ENCODE data around the gene CMPK2. TPM values are rescaled to one million over a fixed set of nuclear protein-coding genes. Genes with fewer than 3 reads are reported as not detected.
A peak's percentile ranks its signal among the peaks of the same experiment; 100 is the strongest.

CMPK2 gene
- total and polyA plus RNA-seq, 4 donors = 2.9 to 41.7 (median 4.2) TPM

DNA sequence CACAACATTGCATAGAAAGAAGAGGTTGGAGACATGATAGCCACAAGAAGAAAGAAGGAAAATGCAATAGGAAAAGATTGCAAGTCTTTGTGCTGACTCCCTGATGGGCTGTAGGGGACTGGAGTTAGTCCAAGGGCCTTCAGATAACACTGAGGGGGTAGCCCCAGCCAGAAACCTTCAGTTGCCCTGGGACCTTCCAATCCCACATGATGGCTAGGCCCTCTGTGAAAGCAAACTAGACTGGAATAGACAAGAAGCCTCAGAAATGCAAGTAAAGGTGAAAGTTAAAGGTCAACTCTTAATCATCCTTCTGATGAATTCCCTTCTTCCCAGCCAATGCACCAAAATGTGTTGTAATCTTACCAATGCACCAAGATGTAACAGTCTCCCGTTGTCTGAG, 19.2 kb downstream of the CMPK2 start:
- TF ChIP-seq JUND (IDR thresholded peaks at IDR 0.05) (no peak), SP1 (IDR thresholded peaks at IDR 0.05) (no peak), FOXA1 (IDR thresholded peaks at IDR 0.05) (no peak), NR2F2 (IDR thresholded peaks at IDR 0.05) (no peak), TAF1 (conservative IDR thresholded peaks at IDR 0.05) (no peak), GABPA (IDR thresholded peaks at IDR 0.05 in 1 of 2, conservative IDR thresholded peaks at IDR 0.05 in 1 of 2) (no peak), RAD21 (IDR thresholded peaks at IDR 0.05) (no peak), HNF4A (conservative IDR thresholded peaks at IDR 0.05) (no peak), YY1 (IDR thresholded peaks at IDR 0.05) (no peak), FOXA2 (IDR thresholded peaks at IDR 0.05) (no peak), RXRA (IDR thresholded peaks at IDR 0.05) (no peak), HNF4G (IDR thresholded peaks at IDR 0.05) (no peak), EGR1 (IDR thresholded peaks at IDR 0.05; ENCODE audit: low read depth in 2 of 2) (no peak)
- TF ChIP-seq, protein P1, sequence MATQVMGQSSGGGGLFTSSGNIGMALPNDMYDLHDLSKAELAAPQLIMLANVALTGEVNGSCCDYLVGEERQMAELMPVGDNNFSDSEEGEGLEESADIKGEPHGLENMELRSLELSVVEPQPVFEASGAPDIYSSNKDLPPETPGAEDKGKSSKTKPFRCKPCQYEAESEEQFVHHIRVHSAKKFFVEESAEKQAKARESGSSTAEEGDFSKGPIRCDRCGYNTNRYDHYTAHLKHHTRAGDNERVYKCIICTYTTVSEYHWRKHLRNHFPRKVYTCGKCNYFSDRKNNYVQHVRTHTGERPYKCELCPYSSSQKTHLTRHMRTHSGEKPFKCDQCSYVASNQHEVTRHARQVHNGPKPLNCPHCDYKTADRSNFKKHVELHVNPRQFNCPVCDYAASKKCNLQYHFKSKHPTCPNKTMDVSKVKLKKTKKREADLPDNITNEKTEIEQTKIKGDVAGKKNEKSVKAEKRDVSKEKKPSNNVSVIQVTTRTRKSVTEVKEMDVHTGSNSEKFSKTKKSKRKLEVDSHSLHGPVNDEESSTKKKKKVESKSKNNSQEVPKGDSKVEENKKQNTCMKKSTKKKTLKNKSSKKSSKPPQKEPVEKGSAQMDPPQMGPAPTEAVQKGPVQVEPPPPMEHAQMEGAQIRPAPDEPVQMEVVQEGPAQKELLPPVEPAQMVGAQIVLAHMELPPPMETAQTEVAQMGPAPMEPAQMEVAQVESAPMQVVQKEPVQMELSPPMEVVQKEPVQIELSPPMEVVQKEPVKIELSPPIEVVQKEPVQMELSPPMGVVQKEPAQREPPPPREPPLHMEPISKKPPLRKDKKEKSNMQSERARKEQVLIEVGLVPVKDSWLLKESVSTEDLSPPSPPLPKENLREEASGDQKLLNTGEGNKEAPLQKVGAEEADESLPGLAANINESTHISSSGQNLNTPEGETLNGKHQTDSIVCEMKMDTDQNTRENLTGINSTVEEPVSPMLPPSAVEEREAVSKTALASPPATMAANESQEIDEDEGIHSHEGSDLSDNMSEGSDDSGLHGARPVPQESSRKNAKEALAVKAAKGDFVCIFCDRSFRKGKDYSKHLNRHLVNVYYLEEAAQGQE (IDR thresholded peaks at IDR 0.05) = no peak
- TF ChIP-seq, protein P2, sequence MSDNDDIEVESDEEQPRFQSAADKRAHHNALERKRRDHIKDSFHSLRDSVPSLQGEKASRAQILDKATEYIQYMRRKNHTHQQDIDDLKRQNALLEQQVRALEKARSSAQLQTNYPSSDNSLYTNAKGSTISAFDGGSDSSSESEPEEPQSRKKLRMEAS (IDR thresholded peaks at IDR 0.05) = no peak
- TF ChIP-seq, protein P3, sequence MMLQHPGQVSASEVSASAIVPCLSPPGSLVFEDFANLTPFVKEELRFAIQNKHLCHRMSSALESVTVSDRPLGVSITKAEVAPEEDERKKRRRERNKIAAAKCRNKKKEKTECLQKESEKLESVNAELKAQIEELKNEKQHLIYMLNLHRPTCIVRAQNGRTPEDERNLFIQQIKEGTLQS (IDR thresholded peaks at IDR 0.05) = no peak
- TF ChIP-seq, protein P4, sequence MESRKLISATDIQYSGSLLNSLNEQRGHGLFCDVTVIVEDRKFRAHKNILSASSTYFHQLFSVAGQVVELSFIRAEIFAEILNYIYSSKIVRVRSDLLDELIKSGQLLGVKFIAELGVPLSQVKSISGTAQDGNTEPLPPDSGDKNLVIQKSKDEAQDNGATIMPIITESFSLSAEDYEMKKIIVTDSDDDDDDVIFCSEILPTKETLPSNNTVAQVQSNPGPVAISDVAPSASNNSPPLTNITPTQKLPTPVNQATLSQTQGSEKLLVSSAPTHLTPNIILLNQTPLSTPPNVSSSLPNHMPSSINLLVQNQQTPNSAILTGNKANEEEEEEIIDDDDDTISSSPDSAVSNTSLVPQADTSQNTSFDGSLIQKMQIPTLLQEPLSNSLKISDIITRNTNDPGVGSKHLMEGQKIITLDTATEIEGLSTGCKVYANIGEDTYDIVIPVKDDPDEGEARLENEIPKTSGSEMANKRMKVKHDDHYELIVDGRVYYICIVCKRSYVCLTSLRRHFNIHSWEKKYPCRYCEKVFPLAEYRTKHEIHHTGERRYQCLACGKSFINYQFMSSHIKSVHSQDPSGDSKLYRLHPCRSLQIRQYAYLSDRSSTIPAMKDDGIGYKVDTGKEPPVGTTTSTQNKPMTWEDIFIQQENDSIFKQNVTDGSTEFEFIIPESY (IDR thresholded peaks at IDR 0.05) = no peak
- TF ChIP-seq, protein P5, sequence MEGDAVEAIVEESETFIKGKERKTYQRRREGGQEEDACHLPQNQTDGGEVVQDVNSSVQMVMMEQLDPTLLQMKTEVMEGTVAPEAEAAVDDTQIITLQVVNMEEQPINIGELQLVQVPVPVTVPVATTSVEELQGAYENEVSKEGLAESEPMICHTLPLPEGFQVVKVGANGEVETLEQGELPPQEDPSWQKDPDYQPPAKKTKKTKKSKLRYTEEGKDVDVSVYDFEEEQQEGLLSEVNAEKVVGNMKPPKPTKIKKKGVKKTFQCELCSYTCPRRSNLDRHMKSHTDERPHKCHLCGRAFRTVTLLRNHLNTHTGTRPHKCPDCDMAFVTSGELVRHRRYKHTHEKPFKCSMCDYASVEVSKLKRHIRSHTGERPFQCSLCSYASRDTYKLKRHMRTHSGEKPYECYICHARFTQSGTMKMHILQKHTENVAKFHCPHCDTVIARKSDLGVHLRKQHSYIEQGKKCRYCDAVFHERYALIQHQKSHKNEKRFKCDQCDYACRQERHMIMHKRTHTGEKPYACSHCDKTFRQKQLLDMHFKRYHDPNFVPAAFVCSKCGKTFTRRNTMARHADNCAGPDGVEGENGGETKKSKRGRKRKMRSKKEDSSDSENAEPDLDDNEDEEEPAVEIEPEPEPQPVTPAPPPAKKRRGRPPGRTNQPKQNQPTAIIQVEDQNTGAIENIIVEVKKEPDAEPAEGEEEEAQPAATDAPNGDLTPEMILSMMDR (IDR thresholded peaks at IDR 0.05; ENCODE audit: low read depth, low read length, missing input control) = no peak
- H3K27ac ChIP-seq (ENCODE audit: low read depth in 1 of 2, low read length in 2 of 2) = no peak overlapping the region
- 93% methylated on average over 1 of the region's 1 CpG for WGBS

More for the DNA sequence above, 19.2 kb downstream of the CMPK2 start:
- DNase-seq (ENCODE audit: low spot score) = no peak
- Histone ChIP-seq H3K9me3 (ENCODE audit: control insufficient read depth in 4 of 4, low read length in 3 of 4) (peaks cover 31 to 83% (median 70%) of the 10 kb centered on the region in 4 donors), H3K27me3 (ENCODE audit: control insufficient read depth in 4 of 4, insufficient read depth in 4 of 4, low read length in 3 of 4) (no peaks in the 10 kb centered on the region), H3K9ac (ENCODE audit: low read depth in 1 of 2, low read length in 2 of 2) (no peak overlapping the region), H3K4me3 (ENCODE audit: low read depth in 1 of 3, low read length in 3 of 3) (peak overlapping the region in 1 of 3 donors; percentile 15), H3K4me1 (ENCODE audit: control insufficient read depth in 4 of 4, insufficient read depth in 4 of 4, low read length in 3 of 4) (no peaks in the 10 kb centered on the region), H3K36me3 (ENCODE audit: control insufficient read depth in 4 of 4, insufficient read depth in 3 of 4, low read depth in 1 of 4, low read length in 3 of 4) (peaks cover 6 to 42% (median 35%) of the 10 kb centered on the region in 4 donors)

Data from liver (tissue), 9 donors.